Measurements from ENCODE around the gene GP1BA. TPM values are rescaled to one million over a fixed set of nuclear protein-coding genes. Genes with fewer than 3 reads are reported as not detected.
A peak's percentile ranks its signal among the peaks of the same experiment; 100 is the strongest.

Gene GP1BA
- total RNA-seq, 3 donors from 2014 or later = 0.21 to 0.49 (median 0.25) TPM

DNA sequence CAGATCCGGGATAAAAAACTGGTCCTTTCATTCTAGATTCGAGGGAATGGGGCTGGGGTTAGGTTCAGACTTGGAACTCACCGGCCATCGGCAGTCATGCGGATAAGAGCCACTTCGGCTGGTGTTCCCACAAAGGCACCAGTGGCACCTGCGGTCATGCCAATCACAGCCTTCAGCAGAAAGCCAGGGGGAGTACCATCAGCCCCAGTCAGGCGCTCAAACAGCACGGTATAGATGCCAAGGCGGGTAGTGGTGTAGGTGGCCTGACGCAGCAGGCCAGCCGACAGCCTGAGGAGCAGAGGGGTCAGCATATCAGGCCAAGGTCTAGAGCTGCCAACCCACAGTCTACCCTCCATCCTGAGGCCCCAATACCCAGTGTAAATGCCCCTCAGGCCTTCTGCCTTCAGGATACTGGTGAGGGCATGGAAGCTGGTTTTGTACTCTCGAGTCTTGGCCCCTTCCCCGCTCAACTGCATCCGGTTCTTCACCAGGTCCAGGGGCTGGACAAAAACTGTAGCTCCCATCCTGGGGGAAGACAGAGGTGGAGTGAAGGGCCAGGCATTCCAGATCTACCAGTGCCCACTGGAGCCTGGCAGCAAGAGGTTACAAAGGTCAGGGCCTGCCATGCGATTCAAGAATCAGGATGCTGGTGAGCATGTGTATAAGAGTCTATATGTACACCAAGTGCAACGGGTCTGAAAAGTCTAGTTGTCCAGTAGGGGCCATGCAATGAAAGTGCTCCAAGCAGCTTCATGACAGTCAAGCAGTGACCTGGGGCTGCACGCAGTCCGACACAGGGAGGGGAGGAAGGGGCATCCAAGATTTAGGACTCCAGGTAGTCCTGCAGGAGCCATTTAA lies 6.8 kb downstream of the GP1BA start:
- peak overlapping the region; percentile 95 for H3K4me3 Mint-ChIP-seq

DNA sequence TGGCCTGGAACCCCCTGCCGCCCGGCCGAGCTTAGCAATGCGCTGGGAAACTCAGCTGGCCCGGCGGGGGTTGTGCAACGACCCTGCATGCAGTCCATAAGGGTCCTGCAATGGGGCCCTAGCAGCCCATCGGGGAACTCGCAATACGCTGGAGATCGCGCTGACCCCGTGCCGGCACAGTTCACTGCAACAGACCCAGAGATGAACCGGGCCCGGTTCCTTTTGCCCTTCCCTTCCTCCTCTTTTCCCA lies 7.4 kb downstream of the GP1BA start:
- peak; percentile 3 to 5 for ATAC-seq
- DNase-seq = no peak
- Mint-ChIP-seq H3K9me3 (no peaks in the 10 kb centered on the region), H3K4me1 (ENCODE audit: low read depth) (peaks cover 55% of the 10 kb centered on the region), H3K4me3 (peak overlapping the region; percentile 95), H3K36me3 (ENCODE audit: insufficient read depth) (peaks cover 22% of the 10 kb centered on the region), H3K27me3 (ENCODE audit: low read depth) (no peaks in the 10 kb centered on the region)

More for the DNA sequence above, 6.8 kb downstream of the GP1BA start:
- ATAC-seq (no peak), DNase-seq (no peak)
- H3K27me3 Mint-ChIP-seq (ENCODE audit: low read depth) = no peaks in the 10 kb centered on the region
- peaks cover 17% of the 10 kb centered on the region for H3K36me3 Mint-ChIP-seq (ENCODE audit: insufficient read depth)
- no peaks in the 10 kb centered on the region for H3K9me3 Mint-ChIP-seq
- H3K4me1 Mint-ChIP-seq (ENCODE audit: low read depth) = peaks cover 55% of the 10 kb centered on the region

DNA sequence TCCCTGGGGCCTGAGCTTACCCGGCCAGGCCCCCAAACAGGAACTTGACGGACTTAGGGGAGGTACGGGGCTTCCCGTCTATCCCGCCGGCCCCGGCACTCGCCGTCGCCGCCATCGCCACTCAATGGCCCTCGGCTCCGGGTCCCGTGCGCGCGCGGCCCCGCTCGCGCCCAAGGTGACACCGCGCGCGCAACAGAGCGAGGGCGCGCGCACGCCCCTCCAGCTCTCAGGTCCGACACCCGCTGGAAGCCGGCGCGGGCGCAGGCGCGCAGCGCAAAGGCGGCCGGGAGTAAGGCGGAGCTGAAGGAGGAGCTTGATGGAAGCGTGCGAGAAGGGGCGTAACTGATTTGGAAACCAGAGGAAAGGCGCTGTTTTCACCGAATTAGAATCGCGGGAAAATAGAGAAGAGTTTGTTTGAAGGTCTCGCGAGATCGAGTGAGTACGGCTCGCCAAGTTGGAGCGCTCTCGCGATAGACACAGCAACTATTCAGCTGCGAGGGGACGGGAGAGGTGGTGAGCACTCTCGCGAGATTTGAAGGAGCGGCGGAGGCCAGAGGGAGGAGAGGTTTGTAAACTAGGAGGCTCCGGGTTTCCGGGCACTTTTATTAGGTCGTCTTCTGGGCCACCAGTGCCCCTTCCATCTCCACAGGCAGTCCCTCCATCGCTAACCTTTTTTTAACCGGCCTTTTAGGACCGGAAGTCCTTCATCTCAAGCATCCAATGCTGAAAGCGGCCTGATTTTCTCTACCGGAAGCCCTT lies 7.9 kb downstream of the GP1BA start, which contains the start of the genes RNF167 and SLC25A11:
TSS of gene RNF167 (plus strand) at position 473 of the 759 bp plus-strand sequence. CDS start 642 bp downstream, outside the sequence.
TSS of gene SLC25A11 (minus strand) at position 251 of the 759 bp plus-strand sequence. CDS start at position 115, 136 bp downstream.
- Mint-ChIP-seq H3K4me3 (peak within 1 kb of the TSS; percentile 95), H3K4me1 (ENCODE audit: low read depth) (peaks cover 57% of the 10 kb centered on the region)
- DNase-seq = peak; percentile 93

DNA sequence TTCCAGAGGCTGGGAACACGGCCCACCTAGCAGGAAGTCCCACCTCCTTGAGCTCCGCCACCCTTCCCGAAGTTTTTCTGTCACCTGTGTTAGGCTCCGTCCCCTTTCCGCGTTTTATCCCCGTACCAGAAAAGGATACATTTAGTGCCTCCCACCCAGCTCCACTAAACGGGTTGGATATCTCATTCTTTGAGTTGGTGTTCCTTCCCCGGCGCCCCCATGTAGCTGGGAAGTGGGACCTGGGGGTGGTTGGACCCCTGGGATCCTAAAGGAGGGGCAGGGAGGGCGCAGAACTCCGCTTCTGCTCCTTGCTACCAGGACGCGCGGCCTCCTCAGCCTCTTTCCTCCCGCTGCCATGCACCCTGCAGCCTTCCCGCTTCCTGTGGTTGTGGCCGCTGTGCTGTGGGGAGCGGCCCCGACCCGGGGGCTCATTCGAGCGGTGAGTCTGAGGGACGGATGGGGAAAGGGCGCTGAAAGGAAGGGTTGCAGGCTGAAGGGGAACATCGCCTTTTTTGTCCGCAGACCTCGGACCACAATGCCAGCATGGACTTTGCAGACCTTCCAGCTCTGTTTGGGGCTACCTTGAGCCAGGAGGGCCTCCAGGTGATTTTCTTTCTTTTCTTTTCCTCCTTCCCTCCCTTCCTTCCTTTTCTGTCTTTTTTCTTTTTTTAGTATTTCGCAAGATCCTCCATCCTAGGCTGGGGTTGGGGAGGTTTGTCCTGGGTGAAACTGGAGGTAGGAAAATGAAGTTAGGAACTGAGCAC lies 8.7 kb downstream of the GP1BA start:
- Mint-ChIP-seq H3K4me1 (ENCODE audit: low read depth) (peaks cover 65% of the 10 kb centered on the region), H3K9me3 (no peaks in the 10 kb centered on the region), H3K36me3 (ENCODE audit: insufficient read depth) (peaks cover 33% of the 10 kb centered on the region), H3K27me3 (ENCODE audit: low read depth) (no peaks in the 10 kb centered on the region), H3K4me3 (peak overlapping the region; percentile 95)
- peak; percentile 2 for ATAC-seq
- no peak for DNase-seq

More for the DNA sequence above, 7.9 kb downstream of the GP1BA start, which contains the start of the genes RNF167 and SLC25A11:
- no peaks in the 10 kb centered on the region for H3K9me3 Mint-ChIP-seq
- H3K36me3 Mint-ChIP-seq (ENCODE audit: insufficient read depth) = peaks cover 26% of the 10 kb centered on the region
- ATAC-seq = peak; percentile 87 to 88
- H3K27me3 Mint-ChIP-seq (ENCODE audit: low read depth) = no peaks in the 10 kb centered on the region

DNA sequence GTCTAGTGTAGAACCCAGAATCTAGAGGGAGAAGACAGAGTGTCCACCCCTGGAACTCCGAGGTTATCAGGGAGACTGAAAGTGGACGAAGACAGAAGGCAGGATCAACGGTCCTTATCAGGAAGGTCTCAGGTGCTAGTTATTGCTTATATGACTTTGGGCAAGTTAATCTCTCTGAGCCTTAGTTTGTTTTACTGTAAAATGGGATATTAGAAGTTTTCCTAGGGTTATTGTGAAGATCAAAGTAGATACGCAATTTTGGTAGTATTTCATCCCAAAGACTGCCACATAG lies 9.2 kb downstream of the GP1BA start:
- Mint-ChIP-seq H3K4me3 (peak overlapping the region; percentile 95), H3K36me3 (ENCODE audit: insufficient read depth) (peaks cover 36% of the 10 kb centered on the region), H3K4me1 (ENCODE audit: low read depth) (peaks cover 63% of the 10 kb centered on the region), H3K27me3 (ENCODE audit: low read depth) (no peaks in the 10 kb centered on the region), H3K9me3 (no peaks in the 10 kb centered on the region)
- no peak for ATAC-seq
- DNase-seq = no peak

DNA sequence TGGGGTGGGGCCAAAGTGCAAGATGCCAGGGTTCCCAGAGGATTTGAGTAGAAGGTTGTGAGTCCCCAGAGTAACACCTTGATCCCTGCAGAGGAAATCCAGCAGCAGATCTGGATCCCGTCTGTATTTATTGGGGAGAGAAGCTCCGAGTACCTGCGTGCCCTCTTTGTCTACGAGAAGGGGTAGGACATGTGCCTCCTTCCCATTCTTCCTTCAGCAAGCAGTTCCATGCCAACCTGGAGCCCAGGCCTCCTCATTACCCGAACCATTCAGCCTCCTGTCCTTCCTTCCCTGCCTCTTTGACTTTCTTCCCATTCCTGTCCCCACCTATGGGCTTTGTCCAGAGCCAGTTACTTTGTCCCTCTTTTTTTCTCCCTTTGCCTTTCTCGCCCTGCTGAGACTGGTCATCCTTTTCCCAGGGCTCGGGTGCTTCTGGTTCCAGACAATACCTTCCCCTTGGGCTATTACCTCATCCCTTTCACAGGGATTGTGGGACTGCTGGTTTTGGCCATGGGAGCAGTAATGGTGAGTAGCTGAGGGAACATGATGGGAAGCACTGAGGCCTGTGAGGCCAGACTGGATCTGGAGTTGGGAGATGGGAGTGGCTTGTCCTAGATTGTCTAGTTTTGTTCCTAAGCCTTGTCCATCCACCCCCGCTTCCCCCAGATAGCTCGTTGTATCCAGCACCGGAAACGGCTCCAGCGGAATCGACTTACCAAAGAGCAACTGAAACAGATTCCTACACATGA lies 10.9 kb downstream of the GP1BA start:
- Mint-ChIP-seq H3K4me3 (peak overlapping the region; percentile 95), H3K27me3 (ENCODE audit: low read depth) (no peaks in the 10 kb centered on the region), H3K9me3 (no peaks in the 10 kb centered on the region), H3K36me3 (ENCODE audit: insufficient read depth) (peaks cover 43% of the 10 kb centered on the region), H3K4me1 (ENCODE audit: low read depth) (peaks cover 68% of the 10 kb centered on the region)
- DNase-seq (no peak), ATAC-seq (no peak)

DNA sequence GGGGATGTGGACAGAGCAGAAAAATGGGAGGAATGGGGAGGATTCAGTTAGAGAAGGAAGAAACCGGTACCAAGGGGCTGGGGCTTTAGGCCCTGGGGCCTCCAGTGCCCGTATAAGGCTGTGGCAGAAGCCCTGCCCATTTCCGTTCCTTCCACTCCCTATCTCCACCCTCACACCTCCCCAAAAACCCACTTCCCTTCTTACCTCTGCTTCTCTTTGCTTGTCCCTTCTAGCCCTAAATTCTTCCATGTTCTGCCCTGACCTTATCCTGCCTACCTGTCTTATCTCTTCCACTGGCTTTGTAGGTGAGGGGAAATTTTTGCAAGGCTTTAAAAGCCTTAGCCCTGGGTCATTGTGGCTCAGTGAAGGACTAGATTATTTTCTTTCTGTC lies 12.1 kb downstream of the GP1BA start:
- DNase-seq (no peak), ATAC-seq (no peak)
- peaks cover 43% of the 10 kb centered on the region for H3K36me3 Mint-ChIP-seq (ENCODE audit: insufficient read depth)
- H3K4me1 Mint-ChIP-seq (ENCODE audit: low read depth) = peaks cover 57% of the 10 kb centered on the region
- no peaks in the 10 kb centered on the region for H3K27me3 Mint-ChIP-seq (ENCODE audit: low read depth)
- no peaks in the 10 kb centered on the region for H3K9me3 Mint-ChIP-seq
- peak overlapping the region; percentile 94 for H3K4me3 Mint-ChIP-seq

DNA sequence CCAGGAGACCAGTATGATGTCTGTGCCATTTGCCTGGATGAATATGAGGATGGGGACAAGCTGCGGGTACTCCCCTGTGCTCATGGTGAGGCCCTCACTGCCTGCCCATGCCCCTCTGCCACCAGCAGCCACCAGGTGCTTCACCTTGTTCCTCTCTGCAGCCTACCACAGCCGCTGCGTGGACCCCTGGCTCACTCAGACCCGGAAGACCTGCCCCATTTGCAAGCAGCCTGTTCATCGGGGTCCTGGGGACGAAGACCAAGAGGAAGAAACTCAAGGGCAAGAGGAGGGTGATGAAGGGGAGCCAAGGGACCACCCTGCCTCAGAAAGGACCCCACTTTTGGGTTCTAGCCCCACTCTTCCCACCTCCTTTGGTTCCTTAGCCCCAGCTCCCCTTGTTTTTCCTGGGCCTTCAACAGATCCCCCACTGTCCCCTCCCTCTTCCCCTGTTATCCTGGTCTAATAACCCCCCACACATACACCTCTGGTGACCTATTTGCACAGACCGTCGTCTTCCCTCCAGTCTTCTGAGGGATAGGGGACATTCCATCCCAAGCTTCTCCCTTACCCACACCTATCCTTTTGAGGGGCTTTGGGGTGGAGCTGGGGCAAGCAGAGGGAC lies 12.6 kb downstream of the GP1BA start:
- Mint-ChIP-seq H3K9me3 (no peaks in the 10 kb centered on the region), H3K4me1 (ENCODE audit: low read depth) (peaks cover 55% of the 10 kb centered on the region), H3K36me3 (ENCODE audit: insufficient read depth) (peaks cover 43% of the 10 kb centered on the region), H3K4me3 (peak overlapping the region; percentile 94), H3K27me3 (ENCODE audit: low read depth) (no peaks in the 10 kb centered on the region)
- ATAC-seq (no peak), DNase-seq (no peak)

DNA sequence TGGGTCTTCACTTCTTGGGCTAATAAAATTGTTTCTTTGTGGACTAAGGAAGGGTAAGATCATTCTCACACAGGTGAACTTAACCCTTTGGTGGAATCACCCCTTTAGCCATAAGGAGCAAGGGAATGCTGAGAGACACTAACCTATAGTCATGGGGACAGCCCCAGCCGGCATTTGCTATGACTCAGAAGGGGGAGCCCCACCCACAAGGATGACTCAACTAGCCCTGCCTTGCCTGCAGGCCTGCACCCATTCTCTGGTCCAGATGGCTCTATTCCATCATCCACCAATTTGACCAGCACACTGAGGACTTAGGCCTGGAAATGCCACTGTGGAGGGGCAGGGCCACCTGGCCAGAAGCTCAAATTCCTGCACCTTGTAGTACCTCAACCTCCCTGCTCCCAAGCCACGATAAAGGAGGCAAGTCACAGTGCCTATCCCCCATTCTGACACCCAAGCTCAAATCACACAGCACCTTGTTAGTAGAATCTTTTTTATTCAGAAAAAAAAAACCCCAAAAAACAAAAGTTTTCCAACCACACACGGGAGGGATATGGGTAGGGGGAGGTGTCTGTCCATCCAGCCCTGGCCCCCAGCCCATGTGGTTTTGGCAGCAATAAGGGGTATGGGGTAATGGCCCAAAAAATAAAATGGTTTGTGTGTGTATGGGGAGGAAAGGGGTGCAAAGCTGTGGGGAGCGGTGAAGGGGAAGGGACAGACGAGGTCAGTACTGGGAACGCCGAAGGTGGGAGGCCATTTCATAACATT lies 13.3 kb downstream of the GP1BA start:
- Mint-ChIP-seq H3K27me3 (ENCODE audit: low read depth) (no peaks in the 10 kb centered on the region), H3K9me3 (no peaks in the 10 kb centered on the region), H3K4me3 (peak overlapping the region; percentile 94), H3K36me3 (ENCODE audit: insufficient read depth) (peaks cover 43% of the 10 kb centered on the region), H3K4me1 (ENCODE audit: low read depth) (peaks cover 58% of the 10 kb centered on the region)
- DNase-seq = peak; percentile 80
- ATAC-seq = peak; percentile 32 to 33

DNA sequence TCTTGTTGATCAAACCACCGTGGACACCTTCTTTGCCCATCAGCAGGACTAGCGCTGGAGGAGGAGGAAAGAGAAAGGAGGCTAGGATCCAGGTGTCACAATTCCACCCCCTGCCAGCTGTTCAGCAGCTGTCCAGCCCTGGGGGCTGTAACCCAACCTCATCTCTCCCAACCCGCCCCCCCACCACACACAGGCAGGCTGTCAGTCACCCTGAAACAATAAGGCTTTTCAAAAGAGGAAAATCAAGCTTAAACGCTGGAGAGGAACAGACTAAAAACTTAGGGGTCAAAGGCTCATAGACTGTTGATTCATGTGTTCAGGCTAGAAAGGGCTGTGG lies 13.8 kb downstream of the GP1BA start:
- peaks cover 64% of the 10 kb centered on the region for H3K4me1 Mint-ChIP-seq (ENCODE audit: low read depth)
- no peaks in the 10 kb centered on the region for H3K27me3 Mint-ChIP-seq (ENCODE audit: low read depth)

DNA sequence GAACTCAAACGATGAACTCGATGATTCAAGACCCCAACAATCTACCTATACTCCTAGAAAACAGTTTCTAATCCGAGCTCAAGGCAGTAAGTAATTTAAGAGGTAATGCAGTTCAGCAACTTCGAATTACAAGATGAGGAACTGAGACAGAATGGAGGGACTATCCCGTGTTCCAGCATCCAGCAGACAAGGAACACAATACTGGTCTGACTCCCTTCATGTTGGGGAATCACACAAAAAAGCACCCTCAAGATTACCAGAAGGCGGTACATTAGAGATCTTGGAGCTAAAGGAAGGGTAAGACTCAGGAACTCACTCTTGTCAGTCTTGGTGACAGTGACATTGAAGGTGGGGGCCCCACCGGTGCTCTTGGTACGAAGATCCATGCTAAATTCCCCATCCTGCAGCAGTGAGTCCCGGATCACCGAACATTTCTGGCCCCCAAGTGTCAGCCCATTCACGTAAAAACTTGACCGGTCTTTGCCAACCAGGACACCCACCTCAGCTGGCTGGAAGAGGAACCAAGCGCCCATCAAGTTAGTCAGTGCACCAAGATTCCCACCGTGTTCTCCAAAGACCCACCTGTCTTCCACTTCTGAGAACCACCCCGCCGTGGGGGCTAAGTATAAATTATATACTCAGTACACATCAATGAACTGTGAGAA lies 14.4 kb downstream of the GP1BA start:
- no peak for DNase-seq
- no peak for ATAC-seq
- peaks cover 62% of the 10 kb centered on the region for H3K4me1 Mint-ChIP-seq (ENCODE audit: low read depth)
- H3K4me3 Mint-ChIP-seq = peak overlapping the region; percentile 94
- peaks cover 38% of the 10 kb centered on the region for H3K36me3 Mint-ChIP-seq (ENCODE audit: insufficient read depth)
- H3K27me3 Mint-ChIP-seq (ENCODE audit: low read depth) = no peaks in the 10 kb centered on the region
- H3K9me3 Mint-ChIP-seq = no peaks in the 10 kb centered on the region

More for the DNA sequence above, 13.8 kb downstream of the GP1BA start:
- Mint-ChIP-seq H3K9me3 (no peaks in the 10 kb centered on the region), H3K4me3 (peak overlapping the region; percentile 94), H3K36me3 (ENCODE audit: insufficient read depth) (peaks cover 43% of the 10 kb centered on the region)
- ATAC-seq (no peak), DNase-seq (no peak)

DNA sequence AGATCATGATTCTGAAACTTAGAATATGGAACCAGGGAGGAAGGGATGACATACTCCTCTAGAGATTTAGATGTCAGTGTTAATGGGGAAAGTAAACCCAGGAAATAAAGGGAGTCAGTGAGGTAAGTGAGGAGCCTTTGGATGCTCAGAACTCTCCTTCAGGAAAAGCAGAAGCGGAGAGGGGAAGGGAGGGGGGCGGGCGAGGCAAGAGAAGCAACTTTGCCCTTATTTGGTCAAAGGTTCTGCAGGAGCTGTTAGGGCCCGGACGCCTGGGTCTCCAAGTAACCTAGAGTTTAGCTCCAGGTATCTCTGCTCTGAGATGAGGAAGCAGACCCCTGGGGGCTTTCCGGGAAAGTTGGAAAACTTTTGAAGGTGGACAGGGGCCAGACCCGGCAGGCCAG lies 14.9 kb downstream of the GP1BA start:
- DNase-seq (no peak), ATAC-seq (no peak)
- H3K4me3 Mint-ChIP-seq = peak overlapping the region; percentile 94
- H3K27me3 Mint-ChIP-seq (ENCODE audit: low read depth) = no peaks in the 10 kb centered on the region
- H3K4me1 Mint-ChIP-seq (ENCODE audit: low read depth) = peaks cover 57% of the 10 kb centered on the region
- peaks cover 33% of the 10 kb centered on the region for H3K36me3 Mint-ChIP-seq (ENCODE audit: insufficient read depth)
- H3K9me3 Mint-ChIP-seq = no peaks in the 10 kb centered on the region
